Measurements from ENCODE around the gene RAB11FIP2.
A peak's percentile ranks its signal among the peaks of the same experiment; 100 is the strongest.

RAB11FIP2 gene

DNA sequence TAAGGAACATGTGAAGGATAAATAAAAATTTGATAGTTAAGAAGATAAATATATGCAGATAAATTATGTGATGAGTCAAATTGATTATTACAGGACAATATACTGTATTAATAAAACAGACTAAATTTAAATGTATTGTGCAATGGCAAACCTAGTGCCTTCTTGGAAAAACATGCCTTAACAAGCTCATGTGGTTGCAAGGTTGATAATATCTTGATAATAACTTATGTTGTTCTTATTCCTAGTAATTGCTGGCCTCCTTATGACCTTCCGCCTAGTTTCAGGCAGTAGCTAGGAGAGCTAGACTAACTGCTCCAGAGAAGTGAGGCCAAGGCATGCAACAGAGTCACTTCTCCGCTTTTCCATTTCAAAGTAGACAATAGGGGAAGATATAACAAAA lies 7.6 kb upstream of the RAB11FIP2 start:
- no peaks in the 10 kb centered on the region for H3F3A ChIP-seq (ENCODE audit: low read depth)
- H3K4me1 ChIP-seq (ENCODE audit: insufficient read depth, low read length, poor library complexity, severe bottlenecking), result no peaks in the 10 kb centered on the region
- H3K9ac ChIP-seq (ENCODE audit: low read depth, low read length, poor library complexity, severe bottlenecking), result no peak overlapping the region
- H3K36me3 ChIP-seq (ENCODE audit: insufficient read depth, low read length), result no peaks in the 10 kb centered on the region
- H3K79me2 ChIP-seq (ENCODE audit: insufficient read depth, low read length), result no peaks in the 10 kb centered on the region
- no peaks in the 10 kb centered on the region for H4K20me1 ChIP-seq (ENCODE audit: insufficient read depth, low read length, poor library complexity, severe bottlenecking)
- H2AFZ ChIP-seq (ENCODE audit: low read length), result no peak overlapping the region
- no peak overlapping the region for H3K4me3 ChIP-seq (ENCODE audit: low read length, poor library complexity, severe bottlenecking)
- H3K4me2 ChIP-seq (ENCODE audit: low read depth, low read length, poor library complexity, severe bottlenecking), result no peak overlapping the region
- no peaks in the 10 kb centered on the region for H3K9me3 ChIP-seq (ENCODE audit: insufficient read depth, low read depth, low read length)
- no peak for TF ChIP-seq EZH2phosphoT487 (IDR thresholded peaks at IDR 0.05; ENCODE audit: borderline replicate concordance)
- TF ChIP-seq, protein P1, sequence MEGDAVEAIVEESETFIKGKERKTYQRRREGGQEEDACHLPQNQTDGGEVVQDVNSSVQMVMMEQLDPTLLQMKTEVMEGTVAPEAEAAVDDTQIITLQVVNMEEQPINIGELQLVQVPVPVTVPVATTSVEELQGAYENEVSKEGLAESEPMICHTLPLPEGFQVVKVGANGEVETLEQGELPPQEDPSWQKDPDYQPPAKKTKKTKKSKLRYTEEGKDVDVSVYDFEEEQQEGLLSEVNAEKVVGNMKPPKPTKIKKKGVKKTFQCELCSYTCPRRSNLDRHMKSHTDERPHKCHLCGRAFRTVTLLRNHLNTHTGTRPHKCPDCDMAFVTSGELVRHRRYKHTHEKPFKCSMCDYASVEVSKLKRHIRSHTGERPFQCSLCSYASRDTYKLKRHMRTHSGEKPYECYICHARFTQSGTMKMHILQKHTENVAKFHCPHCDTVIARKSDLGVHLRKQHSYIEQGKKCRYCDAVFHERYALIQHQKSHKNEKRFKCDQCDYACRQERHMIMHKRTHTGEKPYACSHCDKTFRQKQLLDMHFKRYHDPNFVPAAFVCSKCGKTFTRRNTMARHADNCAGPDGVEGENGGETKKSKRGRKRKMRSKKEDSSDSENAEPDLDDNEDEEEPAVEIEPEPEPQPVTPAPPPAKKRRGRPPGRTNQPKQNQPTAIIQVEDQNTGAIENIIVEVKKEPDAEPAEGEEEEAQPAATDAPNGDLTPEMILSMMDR (conservative IDR thresholded peaks at IDR 0.05; ENCODE audit: low read length), result no peak
- H3K27me3 ChIP-seq (ENCODE audit: insufficient read depth, low read length, poor library complexity, severe bottlenecking), result no peaks in the 10 kb centered on the region
- no peaks in the 10 kb centered on the region for H3K9me2 ChIP-seq (replicated peaks; ENCODE audit: low read depth, low read length)

DNA sequence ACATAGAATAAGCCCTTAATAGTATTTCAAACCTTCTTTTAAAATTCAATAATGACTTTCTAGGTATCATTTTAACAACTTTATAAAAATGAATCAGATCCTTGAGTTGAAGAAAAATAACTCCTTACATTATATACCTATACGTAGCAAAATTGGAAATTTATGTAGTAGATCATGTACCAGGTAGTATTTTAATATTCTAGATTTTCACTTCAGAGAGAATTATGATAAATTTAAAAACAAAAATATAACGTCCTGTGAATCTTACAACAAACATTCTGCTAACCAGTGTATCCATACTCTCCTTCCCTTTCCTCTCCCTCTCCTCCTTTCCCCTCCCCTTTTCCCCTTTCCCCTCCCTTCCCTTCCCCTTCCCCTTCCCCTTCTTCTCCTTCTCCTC lies 6.1 kb upstream of the RAB11FIP2 start:
- Histone ChIP-seq H3K79me2 (ENCODE audit: insufficient read depth, low read length) (no peaks in the 10 kb centered on the region), H3K9ac (ENCODE audit: low read depth, low read length, poor library complexity, severe bottlenecking) (no peak overlapping the region), H3K9me3 (ENCODE audit: insufficient read depth, low read depth, low read length) (no peaks in the 10 kb centered on the region), H3K4me1 (ENCODE audit: insufficient read depth, low read length, poor library complexity, severe bottlenecking) (no peaks in the 10 kb centered on the region), H4K20me1 (ENCODE audit: insufficient read depth, low read length, poor library complexity, severe bottlenecking) (no peaks in the 10 kb centered on the region), H3K4me3 (ENCODE audit: low read length, poor library complexity, severe bottlenecking) (no peak overlapping the region), H3K9me2 (replicated peaks; ENCODE audit: low read depth, low read length) (no peaks in the 10 kb centered on the region), H3K27me3 (ENCODE audit: insufficient read depth, low read length, poor library complexity, severe bottlenecking) (no peaks in the 10 kb centered on the region), H3K4me2 (ENCODE audit: low read depth, low read length, poor library complexity, severe bottlenecking) (no peak overlapping the region), H3F3A (ENCODE audit: low read depth) (no peaks in the 10 kb centered on the region), H3K36me3 (ENCODE audit: insufficient read depth, low read length) (no peaks in the 10 kb centered on the region), H2AFZ (ENCODE audit: low read length) (no peak overlapping the region)
- no peak for TF ChIP-seq EZH2phosphoT487 (IDR thresholded peaks at IDR 0.05; ENCODE audit: borderline replicate concordance)
- TF ChIP-seq, protein P1 (conservative IDR thresholded peaks at IDR 0.05; ENCODE audit: low read length), result no peak

DNA sequence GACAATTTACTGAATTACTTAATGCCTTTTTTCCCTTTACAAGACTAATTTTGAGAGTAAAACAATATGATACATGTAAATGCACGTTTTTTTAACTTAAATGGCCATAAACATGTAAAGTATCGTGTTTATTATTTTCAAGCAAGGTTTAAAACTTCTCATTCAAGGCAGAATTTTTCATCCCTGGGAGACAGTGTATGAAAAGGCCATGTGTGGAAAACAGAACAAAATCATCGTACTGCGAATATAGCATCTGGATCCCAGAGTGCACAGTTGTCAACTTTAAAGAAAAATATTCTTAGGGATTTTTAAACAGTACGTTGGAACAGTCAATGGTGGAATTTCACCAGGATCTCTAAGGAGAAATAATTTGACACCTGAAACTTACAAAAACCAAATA lies 1.1 kb upstream of the RAB11FIP2 start:
- no peaks in the 10 kb centered on the region for H3F3A ChIP-seq (ENCODE audit: low read depth)
- TF ChIP-seq, protein P1 (conservative IDR thresholded peaks at IDR 0.05; ENCODE audit: low read length), result no peak
- no peak for TF ChIP-seq EZH2phosphoT487 (IDR thresholded peaks at IDR 0.05; ENCODE audit: borderline replicate concordance)
- no peaks in the 10 kb centered on the region for H3K9me2 ChIP-seq (replicated peaks; ENCODE audit: low read depth, low read length)
- H3K4me2 ChIP-seq (ENCODE audit: low read depth, low read length, poor library complexity, severe bottlenecking), result no peak overlapping the region
- H2AFZ ChIP-seq (ENCODE audit: low read length), result peak overlapping the region; percentile 24; the same call in 1 of the 2 replicates
- H3K27me3 ChIP-seq (ENCODE audit: insufficient read depth, low read length, poor library complexity, severe bottlenecking), result no peaks in the 10 kb centered on the region
- no peaks in the 10 kb centered on the region for H3K9me3 ChIP-seq (ENCODE audit: insufficient read depth, low read depth, low read length)
- no peak overlapping the region for H3K9ac ChIP-seq (ENCODE audit: low read depth, low read length, poor library complexity, severe bottlenecking)
- peaks cover 12% of the 10 kb centered on the region for H4K20me1 ChIP-seq (ENCODE audit: insufficient read depth, low read length, poor library complexity, severe bottlenecking)
- H3K36me3 ChIP-seq (ENCODE audit: insufficient read depth, low read length), result no peaks in the 10 kb centered on the region
- peaks cover 27% of the 10 kb centered on the region for H3K79me2 ChIP-seq (ENCODE audit: insufficient read depth, low read length)
- H3K4me1 ChIP-seq (ENCODE audit: insufficient read depth, low read length, poor library complexity, severe bottlenecking), result peaks cover 32% of the 10 kb centered on the region
- no peak overlapping the region for H3K4me3 ChIP-seq (ENCODE audit: low read length, poor library complexity, severe bottlenecking)

All from Loucy (cell line).